GM21619 (cell line): ENCODE results near the gene FGF3.

Experiments
- ATAC-seq: cut with Tn5 transposase; IDR thresholded peaks from one replicate; pipeline ENCODE4 v1.9.1; 2021; ENCODE audit not compliant: unreplicated experiment

Gene FGF3

DNA sequence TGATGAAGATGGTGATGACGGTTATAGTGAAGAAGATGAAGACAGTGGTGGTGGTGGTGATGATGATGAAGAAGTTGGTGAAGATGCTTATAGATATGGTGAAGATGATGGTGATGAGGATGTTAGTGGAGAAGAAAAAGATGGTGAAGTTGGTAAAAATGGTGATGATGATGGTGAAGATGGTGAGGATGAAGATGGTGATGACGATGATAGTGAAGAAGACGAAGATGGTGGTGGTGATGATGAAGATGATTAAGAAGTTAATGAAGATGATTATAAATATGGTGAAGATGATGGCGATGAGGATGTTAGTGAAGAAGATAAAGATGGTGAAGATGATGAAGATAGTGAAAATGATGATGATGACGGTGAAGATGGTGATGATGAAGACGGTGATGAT, 25.2 kb upstream of the FGF3 start:
- no peak for ATAC-seq

DNA sequence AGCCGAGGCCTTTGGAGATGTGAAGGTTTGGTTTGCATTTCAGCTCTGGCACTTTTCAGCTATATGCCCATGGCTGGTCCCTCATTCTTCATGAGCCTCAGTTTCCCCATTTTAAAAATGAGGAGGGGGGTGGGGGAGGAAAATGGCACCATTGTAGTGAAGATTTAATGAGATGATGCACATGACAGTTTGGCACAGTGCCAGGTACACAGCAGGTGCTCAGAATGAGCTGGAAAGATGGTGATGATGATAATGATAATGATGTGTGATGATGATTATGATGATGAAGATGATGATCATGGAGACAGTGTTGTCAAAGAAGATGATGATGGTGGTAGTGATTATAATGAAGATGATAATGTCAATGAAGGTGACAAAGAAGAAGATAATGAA, 24.3 kb upstream of the FGF3 start:
- ATAC-seq: no peak

DNA sequence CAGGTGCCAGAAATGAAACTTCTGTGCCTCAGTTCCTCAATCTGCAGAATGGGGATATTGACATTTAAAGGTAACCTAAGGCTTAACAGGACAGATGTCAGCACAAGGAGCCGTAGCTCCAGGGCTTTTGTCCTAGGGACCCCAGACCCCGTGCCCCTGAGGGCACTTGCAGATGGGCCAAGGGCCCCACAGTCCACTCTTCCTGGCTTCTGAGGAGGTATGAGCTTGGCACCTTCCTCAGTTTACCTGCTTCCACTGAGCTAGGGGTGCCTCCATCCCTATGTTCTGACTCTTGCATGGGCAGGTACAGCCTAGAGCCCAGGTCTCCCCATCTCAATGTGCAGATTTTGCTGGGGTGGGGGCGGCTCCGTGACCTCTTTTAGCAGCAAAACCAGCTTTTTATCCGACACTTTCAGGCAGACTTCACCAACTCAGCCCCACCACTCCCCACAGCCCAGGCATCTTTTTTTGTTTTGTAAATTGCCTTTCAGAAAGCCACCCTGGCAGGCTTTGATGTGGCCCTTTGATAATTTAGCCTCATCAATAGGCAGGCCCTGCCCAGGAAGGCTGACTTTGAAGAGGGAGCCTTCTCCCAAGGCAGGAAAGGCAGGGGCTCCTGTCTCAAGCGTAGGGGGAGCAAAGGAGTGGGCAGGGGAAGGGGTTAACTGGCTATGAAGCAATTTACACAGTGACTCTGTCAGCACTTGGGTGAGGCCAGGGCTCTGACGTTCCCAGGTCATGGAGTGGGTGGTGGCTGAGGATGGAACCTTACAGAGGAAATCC, 23.7 kb upstream of the FGF3 start:
- no peak for ATAC-seq

DNA sequence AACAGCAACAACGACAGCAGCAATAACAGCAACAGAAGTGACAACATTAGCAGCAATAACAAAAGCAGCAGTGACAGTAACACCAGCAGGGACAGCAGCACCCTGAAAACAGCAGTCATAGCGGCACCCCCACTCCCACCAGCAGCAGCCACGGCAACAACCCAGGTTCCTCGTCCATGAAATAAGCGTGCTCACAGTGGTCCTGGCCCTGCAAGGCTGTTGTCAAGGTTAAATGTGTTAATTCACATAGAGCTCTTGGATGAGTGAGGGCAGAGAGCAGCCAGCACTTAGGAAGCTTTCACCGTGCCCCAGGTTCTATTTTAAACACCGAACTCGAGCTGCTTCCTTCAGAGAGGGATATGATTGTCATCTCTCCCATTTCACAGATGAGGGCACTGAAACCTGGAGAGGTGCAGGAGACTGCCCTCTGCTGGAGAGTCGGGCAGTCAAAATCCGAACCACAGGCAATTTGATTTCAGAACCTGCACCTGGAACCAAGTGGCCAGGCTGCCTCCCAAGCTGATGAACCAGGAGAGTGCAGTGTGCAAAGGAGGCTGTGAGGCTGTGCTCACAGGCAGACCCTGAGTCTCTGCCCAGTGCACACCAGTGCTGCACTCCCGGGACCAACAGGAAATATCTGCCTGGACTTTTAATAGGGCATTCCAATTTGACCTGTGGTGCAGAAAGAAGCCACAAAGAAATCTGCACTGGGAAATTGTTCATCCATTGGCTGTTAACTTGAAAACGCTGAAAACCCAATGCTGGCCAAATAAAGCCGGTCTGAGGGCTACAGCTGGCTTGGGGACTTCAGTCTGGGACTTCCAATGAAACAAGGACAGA, 22.9 kb upstream of the FGF3 start:
- no peak for ATAC-seq

DNA sequence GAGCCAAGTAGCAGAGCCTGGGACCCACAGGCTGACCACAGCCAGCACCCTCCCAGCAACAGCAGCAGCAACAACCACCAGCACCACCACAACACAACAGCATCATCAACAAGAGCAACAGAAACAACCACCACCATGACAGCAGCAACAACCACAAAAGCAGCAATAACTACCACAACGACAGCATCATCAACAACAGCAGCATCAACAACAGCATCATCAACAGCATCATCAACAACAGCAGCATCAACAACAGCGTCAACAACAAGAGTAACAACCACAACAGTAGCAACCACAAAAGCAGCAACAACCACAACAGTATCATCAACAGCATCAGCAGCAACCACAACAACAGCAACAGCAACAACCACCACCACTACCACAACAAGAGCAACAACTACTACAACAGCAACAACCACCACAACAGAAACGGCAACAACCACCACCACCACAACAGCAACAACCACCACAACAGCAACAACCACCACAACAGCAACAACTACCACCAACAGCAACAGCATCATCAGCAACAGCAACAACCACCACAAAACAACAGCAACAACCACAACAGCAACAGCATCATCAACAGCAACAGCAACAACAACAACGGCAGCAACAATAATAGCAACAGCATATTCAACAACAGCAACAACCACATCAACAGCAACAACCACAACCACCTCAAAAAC, 22.1 kb upstream of the FGF3 start:
- ATAC-seq: no peak

DNA sequence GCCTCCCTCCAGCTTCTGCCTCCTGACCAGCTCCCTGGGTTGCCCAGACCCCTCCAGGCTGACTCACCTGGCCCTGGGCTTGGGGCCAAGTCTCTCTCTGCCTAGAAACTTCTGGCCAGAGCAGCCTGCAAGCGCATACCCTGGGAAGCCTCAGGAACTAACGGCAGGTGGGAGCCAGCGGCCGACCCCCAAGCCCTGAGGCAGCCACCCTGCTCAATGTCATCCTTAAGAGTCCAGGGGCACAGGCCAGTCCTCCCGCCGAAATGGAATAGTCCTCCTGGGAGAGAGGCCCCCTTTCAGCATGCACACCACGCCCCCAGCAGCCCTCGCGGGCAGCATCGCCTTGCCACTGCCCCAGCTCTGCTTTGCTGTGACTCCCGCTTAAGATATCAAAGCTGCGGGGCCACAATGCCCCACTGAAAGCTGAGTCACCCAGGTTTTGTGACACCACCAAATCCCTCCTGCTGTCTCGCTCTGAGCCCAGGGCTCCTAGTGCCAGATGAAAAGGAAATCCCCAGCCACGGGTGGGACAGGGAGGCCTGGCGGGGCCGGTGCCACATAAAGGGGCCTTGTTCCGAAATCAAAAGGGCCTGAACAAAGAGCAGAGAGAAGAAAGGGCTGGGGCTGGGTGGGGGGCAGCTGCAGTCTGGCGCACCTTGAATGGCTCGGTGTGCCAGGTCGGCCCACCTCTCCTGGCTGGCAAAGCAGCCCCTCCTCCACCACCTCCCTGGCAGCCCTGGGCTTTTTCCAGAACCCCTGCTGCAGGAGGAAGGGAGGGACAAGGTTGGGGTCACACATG, 21.4 kb upstream of the FGF3 start:
- no peak for ATAC-seq

DNA sequence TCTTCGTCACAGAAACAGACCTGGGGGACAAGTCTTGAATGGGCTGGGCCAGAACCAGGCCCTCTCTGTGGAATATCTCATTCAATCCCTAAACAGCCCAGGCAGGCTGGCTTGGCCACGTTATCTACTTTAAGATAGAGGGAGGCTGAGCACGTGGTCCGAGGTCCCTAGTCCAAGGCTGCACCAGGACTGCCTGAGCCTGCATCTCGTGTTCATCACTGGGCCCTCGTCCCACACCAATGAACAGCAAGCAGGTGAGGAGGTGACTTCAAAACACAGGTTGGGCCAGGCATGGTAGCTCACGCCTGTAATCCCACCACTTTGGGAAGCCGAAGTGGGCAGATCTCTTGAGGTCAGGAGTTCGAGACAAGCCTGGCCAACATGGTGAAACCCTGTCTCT, 20.3 kb upstream of the FGF3 start:
- no peak for ATAC-seq

DNA sequence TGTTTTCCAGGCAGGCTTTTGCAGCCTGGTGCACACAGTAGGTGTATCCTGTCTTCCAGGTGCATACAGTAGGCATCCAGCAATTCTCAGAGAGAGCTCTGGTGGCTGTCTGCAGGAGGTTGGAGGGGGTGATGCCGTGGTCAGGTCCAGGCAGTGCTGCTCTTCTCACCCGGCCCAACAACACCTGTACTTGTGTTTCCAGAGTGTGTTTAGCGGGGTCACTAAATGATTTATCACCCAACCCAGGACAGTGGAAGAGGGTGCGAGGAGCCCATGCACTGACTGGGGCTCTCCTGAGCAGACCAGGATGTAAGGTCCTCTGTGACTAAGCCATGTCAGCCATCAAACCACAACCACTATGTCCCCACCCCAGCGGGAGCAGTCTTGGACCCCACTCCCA, 18.6 kb upstream of the FGF3 start:
- no peak for ATAC-seq

DNA sequence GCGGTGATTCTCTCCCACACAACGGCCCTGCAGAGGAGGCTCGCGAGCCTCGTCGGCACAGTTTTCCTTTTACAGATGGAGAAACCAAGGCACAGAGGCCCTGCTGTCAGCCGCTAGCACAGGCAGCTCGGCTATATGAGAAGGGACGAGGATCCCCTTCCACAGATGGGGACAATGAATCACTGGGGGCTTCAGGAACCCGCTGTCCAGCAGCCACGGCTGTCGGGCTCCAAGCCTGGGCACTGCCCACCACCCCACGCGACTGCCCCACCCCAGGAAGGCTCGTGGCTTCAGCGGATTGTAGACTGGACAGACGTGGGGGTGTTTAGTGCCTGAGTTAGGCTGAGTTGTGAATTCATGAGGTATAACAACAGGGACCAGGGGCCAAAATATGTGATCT, 17.2 kb upstream of the FGF3 start:
- ATAC-seq: no peak

DNA sequence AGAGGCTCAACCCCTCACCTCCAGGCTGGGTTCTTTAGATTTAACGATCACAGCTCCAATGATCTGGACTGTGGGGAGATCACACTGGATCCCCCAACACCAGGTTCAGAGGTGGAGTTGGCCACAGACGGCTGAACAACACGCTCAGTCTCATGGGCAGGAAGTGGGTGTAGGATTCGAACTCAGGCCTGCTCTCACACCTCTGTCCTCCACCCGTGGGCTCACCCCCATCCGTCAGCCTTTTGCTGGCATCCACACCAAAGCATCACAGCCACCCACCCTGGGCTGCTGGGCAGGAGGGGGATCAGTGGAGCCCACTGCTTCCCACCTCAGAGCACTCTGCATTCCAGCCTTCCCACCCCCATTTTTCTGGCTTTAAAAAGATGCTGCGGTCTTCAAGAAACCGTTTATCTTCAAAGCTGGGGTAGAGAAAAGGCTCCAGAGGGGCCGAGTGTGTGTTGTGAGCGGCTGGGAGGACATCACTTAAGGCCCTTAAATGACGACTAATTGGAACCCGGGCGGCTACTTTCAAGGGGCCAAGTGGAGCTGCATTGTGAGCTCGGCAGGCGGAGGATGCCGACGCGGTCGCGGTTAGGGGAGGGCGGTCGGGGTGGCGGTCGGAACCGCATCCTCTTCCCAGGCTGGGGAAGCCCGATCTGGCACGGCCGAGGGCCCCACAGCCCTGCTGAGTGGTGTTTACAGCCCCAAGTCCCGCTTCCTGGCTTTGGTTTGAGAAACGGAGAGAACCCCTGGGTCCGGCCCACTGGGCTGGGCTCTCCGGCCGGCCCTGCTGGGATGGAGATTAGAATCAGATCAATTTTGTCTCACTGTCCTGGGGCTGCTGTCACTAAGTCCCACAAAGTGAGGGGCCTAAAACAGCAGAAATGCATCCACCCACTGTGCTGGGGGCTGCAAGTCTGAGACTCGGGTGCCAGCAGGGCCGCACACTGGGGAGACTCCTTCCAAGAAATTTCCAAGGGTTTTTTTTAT, 15.9 kb upstream of the FGF3 start:
- no peak for ATAC-seq

DNA sequence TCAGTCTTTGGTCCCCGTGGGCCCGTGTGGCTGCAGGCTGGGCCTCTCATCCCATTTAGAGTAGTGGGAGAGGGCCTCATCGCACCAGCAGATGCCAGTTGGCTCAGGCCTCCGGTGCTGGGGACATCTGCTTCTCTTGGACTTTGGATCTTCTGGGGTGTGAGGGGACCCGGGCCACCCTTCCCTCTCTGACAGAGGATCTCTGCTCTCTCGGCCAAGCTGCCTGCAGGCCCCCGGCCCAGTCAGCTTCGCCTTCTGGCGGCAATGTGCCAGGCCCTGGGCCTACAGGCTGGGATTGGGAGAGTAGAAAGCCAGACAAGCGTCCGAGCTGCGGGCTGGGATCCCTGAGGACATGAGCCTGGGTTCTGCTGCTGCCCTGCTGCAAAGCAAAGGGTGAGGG, 15.0 kb upstream of the FGF3 start:
- ATAC-seq: no peak

DNA sequence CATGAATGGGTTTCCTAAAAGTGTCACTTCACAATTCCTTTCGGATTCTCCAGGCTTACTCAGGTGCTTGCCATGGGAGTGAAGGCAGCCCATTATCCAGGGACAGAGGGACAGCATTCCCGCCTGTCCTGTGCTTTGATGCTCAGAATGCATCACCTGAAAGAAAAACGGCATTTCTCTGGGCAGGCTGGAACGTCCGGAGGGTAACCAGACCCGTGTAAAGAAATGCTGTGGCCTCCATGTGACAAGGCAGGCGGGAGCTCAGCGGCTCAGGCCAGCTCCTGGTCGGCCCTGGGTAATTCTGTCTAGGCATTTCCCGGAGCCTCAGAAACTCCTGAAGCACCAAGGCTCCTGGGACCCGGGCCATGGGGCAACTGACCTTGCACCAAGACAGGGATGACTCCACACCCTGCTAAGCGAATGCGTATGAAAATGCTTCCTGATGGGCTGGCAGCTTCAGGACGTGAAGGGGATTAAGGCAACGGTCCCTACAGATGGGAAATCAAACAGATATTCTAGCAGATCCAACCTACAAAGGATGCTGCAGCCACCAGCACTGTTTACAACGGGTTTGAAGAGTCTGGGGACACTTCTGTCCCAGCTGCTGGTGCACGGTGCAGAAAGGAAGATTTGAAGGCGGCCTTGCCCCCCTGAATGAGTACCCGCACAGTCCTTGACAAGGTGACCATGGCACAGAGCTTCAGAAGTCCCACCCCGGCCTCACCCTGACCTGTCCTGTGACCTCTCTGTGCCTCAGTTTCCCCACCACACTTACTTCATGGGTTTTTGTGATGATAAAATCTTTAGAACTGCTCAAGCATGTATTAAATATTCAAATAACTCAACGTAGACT, 13.6 kb upstream of the FGF3 start:
- no peak for ATAC-seq

DNA sequence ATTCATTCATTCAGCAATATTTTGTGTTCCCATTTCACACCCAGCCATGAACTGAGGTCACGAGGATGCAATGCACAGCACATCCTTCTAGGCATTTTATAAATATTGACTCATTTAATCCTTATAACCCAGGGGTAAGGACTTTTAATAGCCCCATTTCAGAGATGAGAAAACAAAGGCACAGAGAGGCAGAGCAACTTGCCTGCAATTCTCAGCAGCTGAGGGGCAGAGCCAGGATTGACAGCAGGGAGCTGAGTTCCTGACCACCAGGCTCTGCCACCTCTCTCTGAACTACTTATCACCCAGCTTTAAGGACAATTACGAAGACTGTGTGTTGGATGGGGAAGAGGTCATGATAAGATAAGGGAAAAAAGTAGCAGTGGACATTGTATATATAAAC, 12.8 kb upstream of the FGF3 start:
- ATAC-seq: no peak

DNA sequence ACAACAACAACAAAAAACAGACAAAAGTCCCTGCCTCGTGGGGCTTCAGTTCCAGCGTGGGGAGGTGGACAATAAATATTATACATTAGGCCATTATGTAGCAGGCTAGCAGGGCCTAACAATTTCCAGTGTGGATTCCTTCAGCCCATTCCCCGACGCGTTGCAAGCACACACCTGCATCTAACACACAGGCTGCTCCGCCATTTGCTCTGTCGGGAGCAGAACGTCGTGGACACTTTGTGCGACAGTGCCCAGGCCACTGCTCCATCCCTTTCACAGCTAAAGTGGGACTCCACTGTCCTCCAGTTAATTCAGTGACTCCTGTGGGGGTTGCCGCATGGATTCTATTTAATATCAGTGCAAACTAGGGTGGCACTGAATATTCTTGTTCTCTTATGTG, 10.9 kb upstream of the FGF3 start:
- no peak for ATAC-seq

DNA sequence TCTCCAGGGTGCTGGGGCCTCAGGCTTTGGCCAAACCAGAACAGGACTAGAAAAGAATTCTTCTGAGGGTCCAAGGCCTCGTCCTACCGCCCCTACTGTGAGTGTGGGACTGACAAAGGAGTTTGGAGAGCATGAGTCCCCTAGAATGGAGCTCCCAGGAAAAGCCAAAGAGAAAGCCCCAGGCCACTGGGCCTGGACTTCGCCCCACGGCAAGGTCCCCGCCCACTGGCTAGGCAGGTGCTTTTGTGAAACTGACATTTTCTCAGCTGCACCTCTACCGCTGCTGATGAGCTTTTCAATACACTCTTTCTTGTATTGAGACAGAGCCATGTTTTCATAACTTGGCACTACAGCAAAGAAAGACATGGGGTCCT, 9.7 kb upstream of the FGF3 start:
- ATAC-seq: no peak

DNA sequence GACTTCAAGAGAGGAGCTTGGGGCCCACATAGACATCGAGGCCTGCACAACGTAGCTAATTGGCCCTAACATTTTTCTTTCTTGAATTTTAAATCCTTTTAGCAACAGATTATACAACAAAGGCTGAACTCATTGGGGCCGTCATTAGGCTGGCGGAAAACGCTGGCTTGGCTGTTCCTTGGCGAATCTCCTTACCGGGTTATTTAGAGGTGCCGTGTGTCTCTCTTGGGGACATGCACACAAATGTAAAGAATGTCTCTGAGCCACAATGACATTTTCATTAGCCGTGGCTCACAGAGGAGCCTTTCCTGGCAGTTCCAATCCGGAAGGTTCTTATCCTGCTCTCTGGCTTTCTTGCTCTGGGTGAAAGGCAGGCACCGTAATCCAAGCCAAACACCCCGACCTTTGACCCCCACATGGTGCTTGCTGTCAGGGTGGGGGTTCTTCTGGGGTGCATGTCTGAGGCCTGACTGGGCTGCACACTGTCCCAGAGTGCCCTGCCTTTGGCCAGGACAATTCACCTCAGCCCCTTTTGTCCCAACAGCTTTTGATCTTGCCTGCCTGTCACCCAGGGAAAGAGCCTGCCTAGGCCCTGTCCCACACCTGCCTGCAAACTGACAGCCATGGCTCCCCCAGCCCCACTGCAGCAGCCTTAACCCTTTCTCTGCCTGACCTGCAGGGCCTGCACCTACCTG, 9.2 kb upstream of the FGF3 start:
- ATAC-seq: no peak

DNA sequence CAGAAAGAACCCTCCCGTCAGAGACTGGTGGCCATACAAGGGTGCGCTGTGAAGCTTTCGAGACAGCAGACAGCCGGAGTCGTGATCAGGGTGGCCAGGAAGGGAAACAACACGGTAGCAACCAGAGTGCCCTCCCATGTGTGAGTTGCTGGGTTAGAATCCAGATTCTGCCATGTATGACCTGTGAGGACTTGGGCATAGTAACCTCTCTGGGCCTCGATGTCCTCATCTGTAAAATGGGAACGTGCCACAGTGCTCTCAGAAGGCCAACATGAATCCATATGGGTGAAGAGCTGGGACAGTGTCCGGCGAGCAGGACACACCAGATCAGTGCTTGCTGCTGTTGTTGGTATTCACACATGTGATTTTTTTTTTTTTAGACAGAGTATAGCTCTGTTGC, 7.6 kb upstream of the FGF3 start:
- no peak for ATAC-seq

DNA sequence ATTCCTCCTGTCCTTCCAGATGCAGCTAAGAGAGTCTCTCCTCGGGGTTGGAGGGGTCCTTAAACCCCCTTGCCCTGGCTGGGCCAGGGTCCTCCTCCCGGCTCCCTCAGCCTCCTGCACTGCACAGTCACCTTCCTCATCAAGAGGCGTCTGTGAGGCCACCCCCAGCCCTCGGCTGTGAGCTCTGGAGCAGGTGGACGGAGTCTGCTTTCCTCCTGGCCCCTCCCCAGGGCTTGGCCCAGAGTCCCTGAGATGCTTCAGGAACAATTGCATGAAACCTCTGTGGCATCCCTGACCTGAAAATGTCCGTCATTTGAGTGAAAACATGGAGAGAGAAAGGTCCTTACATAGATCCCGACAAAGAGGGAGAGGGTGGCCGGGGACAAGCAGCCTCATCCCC, 6.7 kb upstream of the FGF3 start:
- no peak for ATAC-seq
